Skeletal muscle satellite cell (primary cell): ENCODE results near the gene GULP1.

Experiments
- H3K27me3 ChIP-seq: 2 replicates; pipeline ENCODE4 v1.7.0; 2013; ENCODE audit warnings: low read length; ENCODE audit not compliant: control insufficient read depth, insufficient read depth
- H3K36me3 ChIP-seq: 2 replicates; pipeline ENCODE4 v1.7.0; 2013; ENCODE audit warnings: mild to moderate bottlenecking, control low read depth, low read length; ENCODE audit not compliant: insufficient read depth
- H3K4me1 ChIP-seq: 2 replicates; pipeline ENCODE4 v1.7.0; 2013; ENCODE audit warnings: low read length; ENCODE audit not compliant: control insufficient read depth, insufficient read depth
- H3K4me2 ChIP-seq: 2 replicates; pipeline ENCODE4 v1.7.0; 2013; ENCODE audit warnings: mild to moderate bottlenecking, low read length
- H3K4me3 ChIP-seq: 2 replicates; pipeline ENCODE4 v1.7.0; 2013; ENCODE audit warnings: low read length
- H3K9ac ChIP-seq: 2 replicates; pipeline ENCODE4 v1.7.0; 2013; ENCODE audit warnings: mild to moderate bottlenecking, low read depth, low read length, moderate library complexity
- H3K9me3 ChIP-seq: replicated peaks from 2 replicates; pipeline ENCODE4 v1.7.0; 2013; ENCODE audit warnings: mild to moderate bottlenecking, control low read depth, low read length

GULP1 gene

DNA sequence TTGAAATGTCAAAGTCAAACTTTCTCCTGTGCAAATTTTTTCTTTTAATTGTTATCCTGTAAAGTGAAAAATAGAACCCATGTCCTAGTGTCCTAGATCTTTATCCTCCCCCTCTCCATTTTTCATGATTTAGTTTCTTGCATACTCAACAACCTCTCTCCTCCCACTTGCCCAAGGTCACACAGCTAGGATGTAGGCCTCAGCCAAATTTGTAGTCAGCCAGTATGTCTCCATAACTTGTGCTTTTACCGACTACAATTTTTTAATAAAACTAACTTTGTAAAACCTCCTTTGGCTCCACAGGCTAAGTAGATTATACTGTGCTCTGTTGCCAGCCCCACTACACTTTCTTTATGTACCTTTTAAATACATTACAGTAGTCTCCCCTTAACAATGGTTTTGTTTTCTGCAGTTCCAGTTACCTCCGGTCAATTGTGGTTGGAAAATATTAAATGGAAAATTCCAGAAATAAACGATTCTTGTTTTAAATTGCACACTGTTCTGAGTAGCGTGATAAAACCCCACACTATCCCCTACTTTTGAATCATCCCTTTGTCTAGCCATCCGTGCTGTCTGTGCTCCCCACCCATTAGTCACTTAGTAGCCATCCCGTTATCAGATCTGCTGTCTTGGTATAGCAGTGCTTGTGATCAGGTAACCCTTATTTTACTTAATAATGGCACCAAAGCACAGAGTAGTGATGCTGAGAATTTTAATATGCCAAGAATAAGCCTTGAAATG, 22.8 kb downstream of the GULP1 start:
- Histone ChIP-seq H3K9ac (no peak overlapping the region), H3K4me3 (no peak overlapping the region), H3K36me3 (no peaks in the 10 kb centered on the region), H3K9me3 (no peaks in the 10 kb centered on the region), H3K4me1 (peaks cover 32% of the 10 kb centered on the region), H3K27me3 (no peaks in the 10 kb centered on the region), H3K4me2 (peak overlapping the region; percentile 1)

DNA sequence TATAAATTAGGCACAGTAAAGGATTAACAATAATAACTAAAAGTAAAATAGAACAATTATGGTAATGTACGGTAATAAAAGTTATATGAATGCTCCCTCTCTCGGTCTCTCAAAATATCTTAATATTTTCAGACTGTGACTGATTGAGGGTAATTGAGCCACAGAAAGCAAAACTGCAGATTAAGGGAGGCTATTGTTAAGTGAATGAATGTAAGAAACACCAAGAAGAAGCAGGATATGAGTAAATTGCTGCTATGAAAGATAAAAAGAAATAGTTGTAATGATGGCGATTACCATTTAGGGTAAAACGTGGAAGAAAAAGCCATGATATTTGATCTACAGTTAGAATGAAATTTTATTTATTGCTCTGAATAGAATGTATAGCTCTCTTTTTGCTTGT, 24.1 kb downstream of the GULP1 start:
- no peak overlapping the region for H3K4me3 ChIP-seq
- peaks cover 37% of the 10 kb centered on the region for H3K4me1 ChIP-seq
- H3K27me3 ChIP-seq = no peaks in the 10 kb centered on the region
- H3K4me2 ChIP-seq = no peak overlapping the region
- no peak overlapping the region for H3K9ac ChIP-seq
- H3K9me3 ChIP-seq = no peaks in the 10 kb centered on the region
- H3K36me3 ChIP-seq = no peaks in the 10 kb centered on the region

DNA sequence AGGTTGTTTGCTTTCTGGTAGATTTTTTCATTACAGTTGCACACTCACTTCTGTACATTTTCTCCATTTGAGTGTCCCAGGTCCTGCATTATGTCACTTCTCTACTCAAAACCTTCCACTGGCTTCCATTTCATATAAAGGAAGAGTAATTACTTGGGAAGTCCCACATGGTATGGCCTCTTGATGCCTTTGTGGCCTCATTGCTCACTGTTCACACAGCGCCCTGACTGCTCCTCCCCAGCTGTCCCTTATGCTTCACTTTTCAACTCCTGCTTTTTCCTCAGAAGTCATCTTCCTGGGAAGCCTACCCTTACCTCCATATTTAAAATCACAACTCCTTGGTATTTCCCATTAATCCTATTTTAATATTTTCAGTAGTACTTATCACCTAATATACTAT, 24.7 kb downstream of the GULP1 start:
- Histone ChIP-seq H3K9ac (no peak overlapping the region), H3K4me3 (no peak overlapping the region), H3K36me3 (no peaks in the 10 kb centered on the region), H3K9me3 (no peaks in the 10 kb centered on the region), H3K27me3 (no peaks in the 10 kb centered on the region), H3K4me2 (no peak overlapping the region), H3K4me1 (peaks cover 37% of the 10 kb centered on the region)

GRCh38 chr2:188316791-188317423, 25.2 kb downstream of the GULP1 start:
- Histone ChIP-seq H3K4me3 (no peak overlapping the region), H3K9me3 (no peaks in the 10 kb centered on the region), H3K4me1 (peaks cover 37% of the 10 kb centered on the region), H3K27me3 (no peaks in the 10 kb centered on the region), H3K36me3 (no peaks in the 10 kb centered on the region), H3K4me2 (no peak overlapping the region), H3K9ac (no peak overlapping the region)

GRCh38 chr2:188318161-188318749, 26.6 kb downstream of the GULP1 start:
- Histone ChIP-seq H3K4me2 (peak overlapping the region; percentile 61), H3K36me3 (no peaks in the 10 kb centered on the region), H3K9me3 (no peaks in the 10 kb centered on the region), H3K4me1 (peaks cover 51% of the 10 kb centered on the region), H3K9ac (no peak overlapping the region), H3K4me3 (peak overlapping the region; percentile 21), H3K27me3 (no peaks in the 10 kb centered on the region)

- H3K4me2 ChIP-seq = no peak overlapping the region
- H3K4me1 ChIP-seq = peaks cover 56% of the 10 kb centered on the region
- H3K9ac ChIP-seq = no peak overlapping the region
- no peaks in the 10 kb centered on the region for H3K9me3 ChIP-seq
- no peaks in the 10 kb centered on the region for H3K36me3 ChIP-seq
- H3K4me3 ChIP-seq = no peak overlapping the region
- H3K27me3 ChIP-seq = no peaks in the 10 kb centered on the region
Measured at GRCh38 chr2:188319838-188320237, 28.2 kb downstream of the GULP1 start.

GRCh38 chr2:188320861-188321260, 29.2 kb downstream of the GULP1 start:
- Histone ChIP-seq H3K9me3 (no peaks in the 10 kb centered on the region), H3K4me3 (no peak overlapping the region), H3K27me3 (no peaks in the 10 kb centered on the region), H3K36me3 (no peaks in the 10 kb centered on the region), H3K9ac (no peak overlapping the region), H3K4me1 (peaks cover 62% of the 10 kb centered on the region), H3K4me2 (no peak overlapping the region)

DNA sequence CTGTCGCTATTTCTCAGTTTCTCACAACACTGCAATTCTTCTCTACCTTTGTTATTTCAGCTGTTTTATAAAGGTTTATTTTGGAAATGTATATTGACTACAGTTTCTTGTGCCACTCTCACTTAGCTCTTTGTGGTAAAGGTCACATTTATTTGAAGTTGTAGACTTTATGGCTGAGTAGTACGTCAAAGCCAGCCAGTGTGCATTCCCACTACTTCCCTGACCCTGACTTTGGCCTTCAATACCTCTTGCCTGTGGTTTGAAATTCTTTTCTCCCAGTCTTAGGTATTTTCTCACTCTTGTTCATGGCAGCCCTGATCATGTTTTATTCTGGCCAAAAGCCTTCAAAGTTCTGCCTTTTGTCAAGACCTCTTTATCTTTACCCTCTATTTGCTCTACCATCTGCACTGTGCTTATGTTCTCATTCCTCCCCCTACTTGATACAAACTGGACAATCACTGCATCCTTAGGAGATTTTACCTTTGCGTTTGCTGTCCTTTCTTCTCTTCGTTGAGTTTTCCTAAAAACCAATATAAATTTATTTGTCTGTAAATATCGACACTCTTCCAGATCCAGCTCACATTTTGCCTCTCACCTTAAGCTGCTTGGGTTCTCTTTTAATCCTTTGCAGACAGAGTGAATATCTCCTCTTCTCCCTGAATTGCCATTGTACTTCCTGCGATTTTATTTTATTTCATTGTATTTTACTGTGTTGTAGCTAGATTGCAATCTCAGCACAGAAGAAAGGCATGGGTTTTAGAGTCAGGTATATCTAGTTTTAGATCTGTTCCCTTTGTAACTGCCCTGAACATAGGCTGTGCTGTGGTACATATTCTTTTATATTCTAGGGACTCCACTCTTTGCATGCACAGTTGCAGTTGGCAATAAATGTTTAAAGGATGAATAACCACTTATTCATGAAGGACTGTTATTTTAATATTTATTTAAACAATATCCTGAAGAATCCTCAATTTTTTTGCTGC, 31.2 kb downstream of the GULP1 start:
- Histone ChIP-seq H3K36me3 (no peaks in the 10 kb centered on the region), H3K4me2 (peak overlapping the region; percentile 67), H3K4me1 (peaks cover 71% of the 10 kb centered on the region), H3K27me3 (no peaks in the 10 kb centered on the region), H3K9me3 (no peaks in the 10 kb centered on the region), H3K4me3 (peak overlapping the region; percentile 37), H3K9ac (peak overlapping the region; percentile 67)

DNA sequence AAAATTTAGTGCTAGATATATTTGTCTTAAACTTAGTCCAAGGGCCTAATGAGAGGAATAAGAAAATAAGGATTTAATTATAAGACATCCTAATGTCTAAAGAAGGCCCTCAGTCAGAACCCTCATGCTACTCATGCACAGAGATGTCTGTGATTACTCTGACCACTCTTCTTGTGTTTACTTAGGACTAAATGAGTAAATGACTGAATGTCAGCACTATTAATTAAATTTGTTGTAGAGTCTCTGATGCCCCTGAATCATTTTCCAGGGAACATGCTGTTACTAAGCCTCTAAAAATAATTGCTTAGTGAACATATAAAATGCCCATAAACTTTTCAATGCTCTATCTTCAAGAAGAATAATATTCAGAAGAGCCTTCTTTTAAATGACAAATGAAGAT, 32.4 kb downstream of the GULP1 start:
- H3K9ac ChIP-seq = peak overlapping the region; percentile 67
- no peaks in the 10 kb centered on the region for H3K36me3 ChIP-seq
- peak overlapping the region; percentile 67 for H3K4me2 ChIP-seq
- H3K4me1 ChIP-seq = peaks cover 67% of the 10 kb centered on the region
- peak overlapping the region; percentile 11 for H3K4me3 ChIP-seq
- H3K27me3 ChIP-seq = no peaks in the 10 kb centered on the region
- no peaks in the 10 kb centered on the region for H3K9me3 ChIP-seq

DNA sequence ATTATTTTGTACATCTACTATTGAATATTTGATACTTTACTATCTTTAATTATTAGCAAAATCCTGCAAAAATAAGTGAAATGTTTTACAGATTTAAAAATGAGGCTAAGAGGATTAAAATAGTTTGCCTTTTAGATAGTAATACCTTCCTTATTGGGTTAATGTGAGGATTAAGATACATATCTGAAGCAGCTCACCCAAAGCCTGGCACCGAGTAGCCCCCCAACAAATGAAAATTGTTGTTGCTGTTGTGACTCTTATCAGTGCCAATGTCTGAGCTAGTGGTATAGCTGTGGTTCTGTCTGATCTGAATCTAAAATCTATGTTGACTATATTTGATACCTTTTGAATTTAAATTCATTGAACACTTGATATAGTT, 34.6 kb downstream of the GULP1 start:
- Histone ChIP-seq H3K27me3 (no peaks in the 10 kb centered on the region), H3K4me1 (peaks cover 57% of the 10 kb centered on the region), H3K4me3 (no peak overlapping the region), H3K4me2 (no peak overlapping the region), H3K9me3 (no peaks in the 10 kb centered on the region), H3K36me3 (no peaks in the 10 kb centered on the region), H3K9ac (no peak overlapping the region)

GRCh38 chr2:188326669-188327301, 35.1 kb downstream of the GULP1 start:
- no peaks in the 10 kb centered on the region for H3K9me3 ChIP-seq
- no peaks in the 10 kb centered on the region for H3K36me3 ChIP-seq
- H3K4me1 ChIP-seq = peaks cover 57% of the 10 kb centered on the region
- H3K4me3 ChIP-seq = no peak overlapping the region
- peak overlapping the region; percentile 10 for H3K4me2 ChIP-seq
- no peak overlapping the region for H3K9ac ChIP-seq
- H3K27me3 ChIP-seq = no peaks in the 10 kb centered on the region
